ENCODE data around the gene UPF2. TPM values are rescaled to one million over a fixed set of nuclear protein-coding genes. Genes with fewer than 3 reads are reported as not detected.

UPF2 gene
- total and polyA plus RNA-seq, 2 of the 4 experiments (the other 2 are of a cell fraction), result 9.2 to 14.3 TPM

DNA sequence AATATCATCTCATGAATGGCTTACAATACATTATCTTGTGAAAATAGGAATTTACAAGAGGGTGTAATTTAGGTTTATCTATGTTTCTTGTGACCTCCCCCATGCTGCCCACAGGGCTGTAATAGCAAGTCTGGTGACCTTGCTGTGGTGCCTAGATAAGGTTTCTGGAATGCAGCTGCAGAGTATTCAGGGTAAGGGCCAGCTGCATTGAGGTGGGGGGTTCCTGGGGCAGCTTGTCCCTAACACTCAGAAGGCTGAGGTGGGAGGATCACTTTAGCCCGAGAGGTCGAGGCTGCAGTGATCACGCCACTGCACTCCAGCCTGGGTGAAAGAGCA lies 20.8 kb upstream of the UPF2 start:
- intact Hi-C loops (cut with micrococcal nuclease), result no loop called here
- no peak overlapping the region for H3K14ac ChIP-seq (replicated peaks; ENCODE audit: low read depth, low read length)
- H3K27me3 ChIP-seq (ENCODE audit: control insufficient read depth, insufficient read depth, low read length), result no peaks in the 10 kb centered on the region
- H2AFZ ChIP-seq (replicated peaks; ENCODE audit: low read length, poor library complexity), result no peak overlapping the region
- in situ Hi-C loops (cut with MboI; ENCODE audit: low sequenced_read_pairs), result no loop called here
- no peak overlapping the region for H4K91ac ChIP-seq (ENCODE audit: insufficient read depth, low read depth, low read length)
- no peak overlapping the region for H2AK5ac ChIP-seq (ENCODE audit: low read depth, low read length)
- H3K79me1 ChIP-seq (ENCODE audit: low read depth in 1 of 2, low read length in 2 of 2), result no peaks in the 10 kb centered on the region
- ChIA-PET CTCF (no interaction called here), POLR2A (ENCODE audit: unreplicated experiment) (no interaction called here)
- H2BK15ac ChIP-seq (ENCODE audit: low read depth, low read length), result no peak overlapping the region
- no peak overlapping the region for H3K9ac ChIP-seq (ENCODE audit: low read depth, low read length)
- 0 out of 2 replicates have a peak, but pooled peaks cover 2% of the 10 kb centered on the region for H3K9me1 ChIP-seq (ENCODE audit: insufficient read depth, low read length)
- no peaks in the 10 kb centered on the region for H4K20me1 ChIP-seq (ENCODE audit: insufficient read depth, low read length)
- H2BK5ac ChIP-seq (ENCODE audit: low read depth, low read length, poor library complexity, severe bottlenecking), result no peak overlapping the region
- H2AK9ac ChIP-seq (replicated peaks; ENCODE audit: low read depth, low read length, poor library complexity), result no peak overlapping the region
- no peak overlapping the region for H3K4ac ChIP-seq (ENCODE audit: low read depth, low read length)
- no peak overlapping the region for H3K4me2 ChIP-seq (ENCODE audit: low read depth, low read length)
- H3K9me3 ChIP-seq (ENCODE audit: control insufficient read depth, insufficient read depth, low read length), result no peaks in the 10 kb centered on the region
- H3K36me3 ChIP-seq (ENCODE audit: control insufficient read depth, insufficient read depth, low read length), result no peaks in the 10 kb centered on the region
- no peak overlapping the region for H3K56ac ChIP-seq (ENCODE audit: extremely low read depth, insufficient read depth, low read length)
- no peak overlapping the region for H3K18ac ChIP-seq (ENCODE audit: low read depth, low read length)
- H3K4me1 ChIP-seq (ENCODE audit: control insufficient read depth, insufficient read depth, low read length), result no peaks in the 10 kb centered on the region; the same call in 1 of the 2 replicates
- no peak overlapping the region for H3K4me3 ChIP-seq (ENCODE audit: insufficient read depth, low read depth, low read length)
- H3K27ac ChIP-seq (ENCODE audit: insufficient read depth, low read length), result no peak overlapping the region
- no TSS peak for BruUV-seq (replicated peaks)
- no peak overlapping the region for H3K23ac ChIP-seq (ENCODE audit: low read depth, low read length)
- WGBS, 2 experiments (ENCODE audit: extremely low coverage in 2 of 2, insufficient read length in 1 of 2), result no CpG with 5 or more reads among the region's 3 CpGs
- TF ChIP-seq SMC3 (IDR thresholded peaks at IDR 0.05; ENCODE audit: low read depth, low read length) (no peak), MAFK (IDR thresholded peaks at IDR 0.05; ENCODE audit: low read depth, low read length) (no peak), RCOR1 (IDR thresholded peaks at IDR 0.05; ENCODE audit: insufficient replicate concordance, low read length) (no peak), MXI1 (IDR thresholded peaks at IDR 0.05; ENCODE audit: borderline replicate concordance, low read depth, low read length) (no peak), CEBPB (IDR thresholded peaks at IDR 0.05; ENCODE audit: low read depth, low read length) (no peak), MAZ (IDR thresholded peaks at IDR 0.05; ENCODE audit: borderline replicate concordance, low read depth, low read length) (no peak), BHLHE40 (IDR thresholded peaks at IDR 0.05; ENCODE audit: low read depth, low read length) (no peak), FOS (IDR thresholded peaks at IDR 0.05; ENCODE audit: low read depth, low read length) (no peak), POLR2A (IDR thresholded peaks at IDR 0.05; ENCODE audit: low read depth, low read length) (no peak)
- TF ChIP-seq, protein P1, sequence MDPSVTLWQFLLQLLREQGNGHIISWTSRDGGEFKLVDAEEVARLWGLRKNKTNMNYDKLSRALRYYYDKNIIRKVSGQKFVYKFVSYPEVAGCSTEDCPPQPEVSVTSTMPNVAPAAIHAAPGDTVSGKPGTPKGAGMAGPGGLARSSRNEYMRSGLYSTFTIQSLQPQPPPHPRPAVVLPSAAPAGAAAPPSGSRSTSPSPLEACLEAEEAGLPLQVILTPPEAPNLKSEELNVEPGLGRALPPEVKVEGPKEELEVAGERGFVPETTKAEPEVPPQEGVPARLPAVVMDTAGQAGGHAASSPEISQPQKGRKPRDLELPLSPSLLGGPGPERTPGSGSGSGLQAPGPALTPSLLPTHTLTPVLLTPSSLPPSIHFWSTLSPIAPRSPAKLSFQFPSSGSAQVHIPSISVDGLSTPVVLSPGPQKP (IDR thresholded peaks at IDR 0.05; ENCODE audit: borderline replicate concordance, low read depth, low read length), result no peak
- TF ChIP-seq, protein P2, sequence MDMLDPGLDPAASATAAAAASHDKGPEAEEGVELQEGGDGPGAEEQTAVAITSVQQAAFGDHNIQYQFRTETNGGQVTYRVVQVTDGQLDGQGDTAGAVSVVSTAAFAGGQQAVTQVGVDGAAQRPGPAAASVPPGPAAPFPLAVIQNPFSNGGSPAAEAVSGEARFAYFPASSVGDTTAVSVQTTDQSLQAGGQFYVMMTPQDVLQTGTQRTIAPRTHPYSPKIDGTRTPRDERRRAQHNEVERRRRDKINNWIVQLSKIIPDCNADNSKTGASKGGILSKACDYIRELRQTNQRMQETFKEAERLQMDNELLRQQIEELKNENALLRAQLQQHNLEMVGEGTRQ (IDR thresholded peaks at IDR 0.05; ENCODE audit: low read depth, low read length), result no peak
- TF ChIP-seq, protein P3, sequence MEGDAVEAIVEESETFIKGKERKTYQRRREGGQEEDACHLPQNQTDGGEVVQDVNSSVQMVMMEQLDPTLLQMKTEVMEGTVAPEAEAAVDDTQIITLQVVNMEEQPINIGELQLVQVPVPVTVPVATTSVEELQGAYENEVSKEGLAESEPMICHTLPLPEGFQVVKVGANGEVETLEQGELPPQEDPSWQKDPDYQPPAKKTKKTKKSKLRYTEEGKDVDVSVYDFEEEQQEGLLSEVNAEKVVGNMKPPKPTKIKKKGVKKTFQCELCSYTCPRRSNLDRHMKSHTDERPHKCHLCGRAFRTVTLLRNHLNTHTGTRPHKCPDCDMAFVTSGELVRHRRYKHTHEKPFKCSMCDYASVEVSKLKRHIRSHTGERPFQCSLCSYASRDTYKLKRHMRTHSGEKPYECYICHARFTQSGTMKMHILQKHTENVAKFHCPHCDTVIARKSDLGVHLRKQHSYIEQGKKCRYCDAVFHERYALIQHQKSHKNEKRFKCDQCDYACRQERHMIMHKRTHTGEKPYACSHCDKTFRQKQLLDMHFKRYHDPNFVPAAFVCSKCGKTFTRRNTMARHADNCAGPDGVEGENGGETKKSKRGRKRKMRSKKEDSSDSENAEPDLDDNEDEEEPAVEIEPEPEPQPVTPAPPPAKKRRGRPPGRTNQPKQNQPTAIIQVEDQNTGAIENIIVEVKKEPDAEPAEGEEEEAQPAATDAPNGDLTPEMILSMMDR (conservative IDR thresholded peaks at IDR 0.05; ENCODE audit: low read depth, low read length), result no peak
- H4K5ac ChIP-seq (ENCODE audit: low read depth, low read length), result no peak overlapping the region
- no peak for ATAC-seq (ENCODE audit: low read depth)
- dilution Hi-C loops (cut with HindIII; ENCODE audit: low sequenced_read_pairs, unreplicated experiment), result no loop called here
- no peak for DNase-seq
- H2BK20ac ChIP-seq (ENCODE audit: low read depth, low read length), result no peak overlapping the region
- H2BK120ac ChIP-seq (ENCODE audit: low read depth, low read length), result no peak overlapping the region
- no peak overlapping the region for H4K8ac ChIP-seq (ENCODE audit: low read depth in 2 of 2, low read length in 2 of 2)
